Prostate gland (tissue), 2 donors: ENCODE results near the gene MRPL27. TPM values are rescaled to one million over a fixed set of nuclear protein-coding genes. Genes with fewer than 3 reads are reported as not detected.

ENCODE experiments used
- DNase-seq: peaks from one replicate; pipeline ENCODE4 v3.0.0-alpha.2; 2019; ENCODE audit warnings: low spot score
- H3K27ac ChIP-seq, 2 donors: fragments of 200-600 bp; sonication (generic); 2 replicates each; pipeline ENCODE4 v1.5.1; 2017 to 2019
- H3K27me3 ChIP-seq: fragments of 200-600 bp; sonication (generic); replicated peaks from 2 replicates; pipeline ENCODE4 v1.5.1; 2019; ENCODE audit not compliant: insufficient read depth
- H3K36me3 ChIP-seq, 2 donors: fragments of 200-600 bp; sonication (generic); 1 replicate in 1 of 2; 2 replicates in 1 of 2; pipeline versions ENCODE4 v1.5.1 to v1.8.1; 2017 to 2019
- H3K4me1 ChIP-seq: fragments of 200-600 bp; sonication (generic); replicated peaks from 2 replicates; pipeline ENCODE4 v1.5.1; 2019
- H3K4me3 ChIP-seq, 2 donors: fragments of 200-600 bp; sonication (generic); 2 replicates each; pipeline ENCODE4 v1.5.1; 2017 to 2019
- H3K9me3 ChIP-seq: fragments of 200-600 bp; sonication (generic); 2 replicates; pipeline ENCODE4 v1.5.1; 2017
- POLR2A ChIP-seq: fragments of 450-650 bp; IDR thresholded peaks from one replicate; pipeline ENCODE4 v1.6.1; 2016; ENCODE audit warnings: antibody characterized with exemption, mild to moderate bottlenecking
- POLR2AphosphoS5 ChIP-seq: sonication (generic); formaldehyde crosslinking; IDR thresholded peaks from one replicate; pipeline ENCODE4 v1.6.1; 2017; ENCODE audit warnings: antibody characterized with exemption
- WGBS: methylation state at CpG from one replicate; pipeline ENCODE4 v1.1.5; 2018; 5-methylcytosine and 5-hydroxymethylcytosine counted together
- intact Hi-C: fragments of 100-400 bp; cut with DNase I; formaldehyde crosslinking; loops from one replicate; pipeline ENCODE4 v1.14.2; 2022
- total RNA-seq, 2 donors: library from RNA; depleted of rRNA; stranded (reverse); fragments of >200 nt; gene quantifications; one replicate each; pipeline ENCODE4 v1.1.0, GENCODE V29; 2016
- TF ChIP-seq, protein P1 (sequence below), 4 experiments: fragments of 200-600 bp in 2 of 4; fragments of 450-650 bp in 2 of 4; sonication (generic) in 2 of 4; IDR thresholded peaks; 1 replicate in 3 of 4; 2 replicates in 1 of 4; pipeline ENCODE4 v1.5.1; 2016 to 2019; ENCODE audit warnings: antibody characterized with exemption in 4 of 4, mild to moderate bottlenecking in 2 of 4, moderate library complexity in 2 of 4

The MRPL27 gene
- total RNA-seq, 2 donors from 2014 or later: 63.3 to 69.6 TPM

GRCh38 chr17:50347117-50347893, 25.7 kb downstream of the MRPL27 start:
- TF ChIP-seq POLR2AphosphoS5: no peak
- TF ChIP-seq POLR2A: no peak
- TF ChIP-seq, protein P1, sequence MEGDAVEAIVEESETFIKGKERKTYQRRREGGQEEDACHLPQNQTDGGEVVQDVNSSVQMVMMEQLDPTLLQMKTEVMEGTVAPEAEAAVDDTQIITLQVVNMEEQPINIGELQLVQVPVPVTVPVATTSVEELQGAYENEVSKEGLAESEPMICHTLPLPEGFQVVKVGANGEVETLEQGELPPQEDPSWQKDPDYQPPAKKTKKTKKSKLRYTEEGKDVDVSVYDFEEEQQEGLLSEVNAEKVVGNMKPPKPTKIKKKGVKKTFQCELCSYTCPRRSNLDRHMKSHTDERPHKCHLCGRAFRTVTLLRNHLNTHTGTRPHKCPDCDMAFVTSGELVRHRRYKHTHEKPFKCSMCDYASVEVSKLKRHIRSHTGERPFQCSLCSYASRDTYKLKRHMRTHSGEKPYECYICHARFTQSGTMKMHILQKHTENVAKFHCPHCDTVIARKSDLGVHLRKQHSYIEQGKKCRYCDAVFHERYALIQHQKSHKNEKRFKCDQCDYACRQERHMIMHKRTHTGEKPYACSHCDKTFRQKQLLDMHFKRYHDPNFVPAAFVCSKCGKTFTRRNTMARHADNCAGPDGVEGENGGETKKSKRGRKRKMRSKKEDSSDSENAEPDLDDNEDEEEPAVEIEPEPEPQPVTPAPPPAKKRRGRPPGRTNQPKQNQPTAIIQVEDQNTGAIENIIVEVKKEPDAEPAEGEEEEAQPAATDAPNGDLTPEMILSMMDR (IDR thresholded peaks at IDR 0.05): no peak
- WGBS: 15% methylated on average over 17 of the region's 17 CpGs
- no peaks in the 10 kb centered on the region for H3K36me3 ChIP-seq
- H3K27me3 ChIP-seq: no peaks in the 10 kb centered on the region
- no peak for DNase-seq
- intact Hi-C loops: no loop called here
- H3K4me3 ChIP-seq: peak overlapping the region; percentile 71 to 87
- peaks cover 6% of the 10 kb centered on the region for H3K4me1 ChIP-seq
- H3K9me3 ChIP-seq: no peaks in the 10 kb centered on the region
- H3K27ac ChIP-seq: peak overlapping the region; percentile 52 to 71

DNA sequence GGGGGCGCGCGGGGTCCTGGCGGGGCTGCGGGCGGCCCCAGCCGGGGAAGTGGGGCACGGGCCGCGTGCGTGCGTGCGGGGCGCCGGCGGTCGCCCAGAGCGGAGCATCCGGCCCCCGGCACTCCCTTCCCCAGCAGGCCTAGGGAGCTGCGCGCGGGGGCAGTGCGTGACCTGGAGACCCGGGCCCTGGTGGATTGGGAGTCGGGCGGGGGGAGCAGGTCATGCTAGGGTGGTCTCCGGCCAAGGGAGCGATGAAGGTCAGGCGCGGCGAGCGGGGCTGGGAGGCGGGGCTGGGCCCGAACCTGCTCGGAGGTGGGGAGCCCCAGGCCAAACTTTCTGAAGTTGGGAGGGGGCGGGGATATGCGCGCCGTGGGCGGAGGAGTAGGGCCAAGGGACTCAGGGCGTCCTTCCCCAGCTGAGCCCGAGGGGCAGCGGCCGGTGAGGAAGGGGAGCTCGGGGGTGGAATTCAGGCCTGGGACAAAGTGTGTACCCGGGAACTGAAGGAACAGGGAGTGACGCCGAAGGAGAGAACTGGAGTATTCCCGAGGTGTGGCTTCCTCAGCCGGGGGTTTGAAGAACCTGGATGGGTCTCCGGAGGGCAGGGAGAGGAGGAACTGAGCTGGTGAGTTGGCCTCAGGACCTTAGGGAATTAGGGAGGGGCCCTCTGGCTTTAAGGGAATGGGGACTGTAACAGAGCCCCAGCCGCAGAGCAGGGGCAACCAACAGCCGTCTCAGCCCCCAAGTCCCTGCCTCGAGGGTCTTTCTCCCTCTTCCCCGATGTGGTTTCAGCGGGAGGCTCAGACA, 26.5 kb downstream of the MRPL27 start:
- TF ChIP-seq POLR2AphosphoS5: peak; percentile 22
- TF ChIP-seq, protein P1 (IDR thresholded peaks at IDR 0.05): no peak
- no peaks in the 10 kb centered on the region for H3K36me3 ChIP-seq
- H3K4me3 ChIP-seq: peak overlapping the region; percentile 71 to 87
- H3K27ac ChIP-seq: peak overlapping the region; percentile 52 to 71
- H3K4me1 ChIP-seq: peaks cover 6% of the 10 kb centered on the region
- WGBS: 2% methylated on average over 37 of the region's 57 CpGs
- H3K9me3 ChIP-seq: no peaks in the 10 kb centered on the region
- DNase-seq: peak; percentile 38
- no peaks in the 10 kb centered on the region for H3K27me3 ChIP-seq
- intact Hi-C loops: no loop called here

- no peaks in the 10 kb centered on the region for H3K36me3 ChIP-seq
- intact Hi-C loops: no loop called here
- TF ChIP-seq POLR2A (peak; percentile 49), POLR2AphosphoS5 (peak; percentile 44)
- TF ChIP-seq, protein P1 (IDR thresholded peaks at IDR 0.05): no peak
- H3K4me3 ChIP-seq: peak within 1 kb of the TSS; percentile 71 to 87
- peaks cover 6% of the 10 kb centered on the region for H3K4me1 ChIP-seq
- no peaks in the 10 kb centered on the region for H3K9me3 ChIP-seq
- H3K27ac ChIP-seq: peak within 1 kb of the TSS; percentile 52 to 71
- WGBS: 4% methylated on average over 44 of the region's 87 CpGs
- peak; percentile 86 for DNase-seq
- H3K27me3 ChIP-seq: no peaks in the 10 kb centered on the region
These were observed 27.3 kb downstream of the MRPL27 start, which contains the start of gene XYLT2 for GRCh38 chr17:50345432-50346312. XYLT2 (plus strand) TSS chr17:50346126; CDS start chr17:50346141, 15 bp downstream.

DNA sequence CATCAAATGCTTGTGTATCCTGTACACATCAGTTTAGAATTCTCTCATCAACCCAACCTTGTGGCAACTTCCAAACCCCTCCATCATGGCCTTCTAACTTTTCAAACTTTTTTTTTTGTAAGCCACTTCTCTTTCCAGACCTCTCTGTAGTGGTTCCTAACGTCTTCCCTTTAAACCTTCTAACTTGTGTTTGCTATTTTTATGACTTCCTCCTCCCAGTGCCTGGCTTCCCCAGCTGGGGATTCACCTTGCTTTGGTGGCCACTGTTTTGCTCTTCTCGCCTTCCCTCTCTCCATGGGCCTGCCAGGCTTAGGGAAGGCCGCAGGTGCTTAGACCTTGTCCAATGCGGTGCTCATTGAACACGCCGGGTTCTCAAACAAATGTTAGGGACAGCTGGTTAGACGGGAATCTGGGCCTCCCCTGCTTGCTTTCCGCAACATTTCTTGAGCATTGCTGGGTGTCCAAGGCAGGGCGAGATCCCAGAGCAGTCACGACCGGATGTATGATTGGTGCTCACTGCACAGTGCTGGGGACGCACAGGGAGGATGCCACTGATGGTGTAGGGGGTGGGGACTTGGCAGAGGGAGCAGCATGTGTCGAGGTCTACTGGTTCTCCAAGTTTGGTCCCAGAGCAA, 28.1 kb downstream of the MRPL27 start:
- Histone ChIP-seq H3K27me3 (no peaks in the 10 kb centered on the region), H3K27ac (peak overlapping the region in 1 of 2 donors; percentile 52), H3K36me3 (no peaks in the 10 kb centered on the region), H3K4me1 (peaks cover 6% of the 10 kb centered on the region), H3K4me3 (no peak overlapping the region), H3K9me3 (no peaks in the 10 kb centered on the region)
- WGBS: 60% methylated on average over 13 of the region's 13 CpGs
- no peak for DNase-seq
- intact Hi-C loops: no loop called here
- TF ChIP-seq POLR2A (no peak), POLR2AphosphoS5 (no peak)
- TF ChIP-seq, protein P1 (IDR thresholded peaks at IDR 0.05): no peak
